KG1 (cell line): ENCODE measurements around the gene PPIF.

ENCODE experiments used
- DNase-seq: peaks from one replicate; lab custom pipeline; 2025; lab: John Stamatoyannopoulos, UW

PPIF gene

GRCh38 chr10:79387974-79388850 lies 40.9 kb downstream of the PPIF start:
- DNase-seq = no peak

DNA sequence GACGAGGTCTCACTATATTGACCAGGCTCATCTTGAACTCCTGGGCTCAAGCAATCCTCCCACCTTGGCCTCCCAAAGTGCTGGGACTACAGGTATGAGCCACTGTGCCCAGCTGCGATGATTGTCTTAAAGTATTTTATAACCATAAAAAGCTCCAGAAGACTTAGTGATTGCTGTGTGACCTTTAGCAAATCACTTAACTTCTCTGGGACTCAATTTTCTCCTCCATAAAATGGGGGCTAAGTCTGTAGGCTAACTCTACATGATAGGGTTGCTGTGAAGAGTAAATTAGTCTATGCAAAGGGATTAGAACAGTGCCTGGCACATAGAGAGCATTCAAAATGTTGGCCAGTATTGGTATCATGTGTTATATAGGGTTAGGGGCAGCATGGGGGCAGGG lies 42.8 kb downstream of the PPIF start:
- no peak for DNase-seq

DNA sequence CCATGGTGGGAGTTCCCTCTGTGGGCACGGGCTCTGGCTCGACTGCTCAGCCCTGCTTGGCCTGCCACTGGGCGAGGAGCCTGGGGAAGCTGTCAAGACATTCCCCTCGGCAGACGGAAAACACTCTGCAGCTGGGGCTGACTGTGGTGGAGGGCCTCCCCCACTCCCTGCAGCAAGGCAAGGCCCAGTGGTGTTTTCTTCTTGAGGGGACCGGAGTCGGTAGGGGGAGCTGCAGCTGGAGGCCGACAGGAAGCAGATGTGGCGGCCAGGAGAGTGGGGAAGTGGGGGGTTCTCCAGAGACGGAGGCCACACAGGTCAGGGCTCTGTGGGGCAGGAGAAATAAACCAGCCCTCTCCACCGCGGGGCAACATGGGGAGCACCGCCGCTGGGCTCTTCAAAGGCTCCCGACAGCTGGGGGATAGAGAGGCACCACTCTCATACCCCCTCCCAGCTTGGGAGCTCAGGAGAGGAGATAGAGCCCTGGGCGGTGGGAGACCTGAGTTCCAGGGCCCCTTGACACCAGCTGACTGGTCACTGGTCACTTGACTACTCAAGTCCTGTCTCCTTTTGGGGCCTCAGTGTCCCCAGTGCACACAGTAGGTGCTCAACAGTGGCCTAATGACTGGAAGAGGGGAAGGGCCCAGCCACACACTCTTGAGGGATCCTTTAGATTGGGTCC lies 43.4 kb downstream of the PPIF start:
- no peak for DNase-seq

- DNase-seq = no peak
These were observed 44.2 kb downstream of the PPIF start for GRCh38 chr10:79391231-79392019.

DNA sequence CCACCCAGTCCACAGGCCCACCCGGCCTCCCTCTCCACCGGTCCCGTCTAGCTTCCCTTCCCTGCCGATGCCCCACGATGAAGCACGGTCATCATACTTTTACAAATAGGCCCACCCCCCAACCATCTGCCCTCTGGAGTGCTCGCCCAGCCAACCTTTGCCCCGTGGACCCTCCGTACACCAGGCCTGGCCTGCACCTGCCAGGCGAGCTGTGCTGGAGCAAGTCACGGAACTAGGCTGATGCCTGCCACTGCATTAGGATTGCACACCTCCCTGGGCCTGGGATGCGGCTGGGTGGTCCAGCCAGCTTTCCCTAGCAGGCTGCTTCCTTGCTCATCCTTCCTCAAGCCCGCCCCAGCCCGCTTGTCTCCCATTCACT lies 44.7 kb downstream of the PPIF start:
- no peak for DNase-seq

- DNase-seq = no peak
These were observed 45.4 kb downstream of the PPIF start for GRCh38 chr10:79392506-79393176.

GRCh38 chr10:79393221-79393923 lies 46.1 kb downstream of the PPIF start:
- DNase-seq = no peak

GRCh38 chr10:79393924-79394610 lies 46.8 kb downstream of the PPIF start:
- DNase-seq = no peak

DNA sequence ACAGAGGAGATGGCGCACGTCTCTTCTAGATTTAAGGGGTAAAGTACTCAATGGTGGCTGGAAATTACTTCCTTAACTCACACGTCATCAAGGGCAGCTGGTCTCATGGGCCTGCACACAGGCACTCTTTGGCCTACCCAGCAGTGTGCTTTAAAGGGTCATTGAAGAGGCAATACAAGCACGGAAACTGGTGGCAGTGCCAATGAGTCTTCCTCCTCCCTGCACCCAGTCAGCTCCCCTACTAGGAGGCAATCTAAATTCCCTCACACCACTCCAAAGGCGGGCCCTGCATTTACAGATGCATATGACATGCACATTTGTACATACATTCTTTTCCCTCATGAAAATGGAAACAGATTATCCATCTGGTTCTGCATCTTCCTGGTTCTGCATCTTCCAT lies 47.4 kb downstream of the PPIF start:
- DNase-seq = no peak

GRCh38 chr10:79396520-79396919 lies 49.3 kb downstream of the PPIF start:
- no peak for DNase-seq

DNA sequence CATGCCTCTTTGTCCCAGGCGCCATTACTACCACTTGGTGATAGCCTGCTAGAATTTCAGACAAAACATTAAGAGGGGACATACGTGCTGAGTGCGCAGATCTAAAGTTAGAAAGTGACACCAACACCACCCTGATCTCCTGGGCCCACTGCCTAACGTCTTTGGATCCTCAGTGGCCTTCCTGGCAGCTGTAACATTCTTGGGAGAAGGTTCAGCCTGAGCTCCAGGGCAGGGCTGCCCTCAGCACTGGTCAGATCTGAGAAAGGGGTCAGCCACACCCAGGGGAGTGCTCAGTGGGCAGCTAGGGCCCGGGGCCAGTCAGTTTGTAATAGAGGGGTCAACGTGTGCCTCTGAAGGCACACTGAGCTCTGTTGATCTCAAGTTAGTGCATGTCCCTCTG lies 49.8 kb downstream of the PPIF start:
- DNase-seq = no peak

- no peak for DNase-seq
These were observed 50.5 kb downstream of the PPIF start for GRCh38 chr10:79397575-79398303.

GRCh38 chr10:79398642-79399041 lies 51.4 kb downstream of the PPIF start:
- DNase-seq = no peak

GRCh38 chr10:79399223-79399831 lies 52.1 kb downstream of the PPIF start:
- no peak for DNase-seq

DNA sequence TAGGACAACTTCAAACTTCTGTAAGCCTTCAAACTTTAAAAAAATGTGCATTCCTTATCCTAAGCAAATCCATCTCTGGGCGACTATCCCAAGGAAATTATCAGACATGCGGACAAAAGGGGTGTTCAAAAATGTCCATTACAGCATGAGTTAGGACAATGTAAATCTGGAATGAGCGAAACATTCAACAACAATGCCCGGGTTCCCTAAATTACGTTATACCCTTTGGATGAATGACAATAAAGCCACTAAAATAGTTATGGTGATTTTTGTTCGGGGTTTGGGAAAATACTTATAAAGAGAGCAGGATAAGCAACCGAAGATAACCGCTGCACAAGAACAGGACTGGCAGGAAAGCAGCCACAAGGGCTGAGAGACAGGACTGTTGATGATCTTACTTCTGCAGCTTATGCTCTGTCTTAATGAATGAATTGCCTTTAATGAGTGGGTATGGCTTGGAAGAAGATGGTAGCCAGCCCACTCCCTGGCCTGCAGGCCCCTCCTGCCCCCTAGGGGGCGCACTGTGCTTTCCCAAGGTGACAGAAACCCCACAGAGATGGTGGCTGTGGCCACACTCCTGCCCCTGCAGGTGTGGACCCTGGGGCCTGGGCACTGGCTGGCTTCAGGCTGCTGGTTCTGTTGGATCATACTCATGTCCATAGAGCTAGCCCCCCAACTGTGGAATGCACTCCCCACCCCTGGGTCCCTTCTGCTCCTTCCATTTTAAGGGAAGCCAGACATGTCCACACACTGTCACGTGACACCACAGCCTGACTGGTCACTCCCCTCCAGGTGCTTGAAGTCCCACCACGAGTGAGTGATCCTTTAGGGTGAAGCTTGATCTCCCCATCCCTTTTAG lies 53.1 kb downstream of the PPIF start:
- no peak for DNase-seq

DNA sequence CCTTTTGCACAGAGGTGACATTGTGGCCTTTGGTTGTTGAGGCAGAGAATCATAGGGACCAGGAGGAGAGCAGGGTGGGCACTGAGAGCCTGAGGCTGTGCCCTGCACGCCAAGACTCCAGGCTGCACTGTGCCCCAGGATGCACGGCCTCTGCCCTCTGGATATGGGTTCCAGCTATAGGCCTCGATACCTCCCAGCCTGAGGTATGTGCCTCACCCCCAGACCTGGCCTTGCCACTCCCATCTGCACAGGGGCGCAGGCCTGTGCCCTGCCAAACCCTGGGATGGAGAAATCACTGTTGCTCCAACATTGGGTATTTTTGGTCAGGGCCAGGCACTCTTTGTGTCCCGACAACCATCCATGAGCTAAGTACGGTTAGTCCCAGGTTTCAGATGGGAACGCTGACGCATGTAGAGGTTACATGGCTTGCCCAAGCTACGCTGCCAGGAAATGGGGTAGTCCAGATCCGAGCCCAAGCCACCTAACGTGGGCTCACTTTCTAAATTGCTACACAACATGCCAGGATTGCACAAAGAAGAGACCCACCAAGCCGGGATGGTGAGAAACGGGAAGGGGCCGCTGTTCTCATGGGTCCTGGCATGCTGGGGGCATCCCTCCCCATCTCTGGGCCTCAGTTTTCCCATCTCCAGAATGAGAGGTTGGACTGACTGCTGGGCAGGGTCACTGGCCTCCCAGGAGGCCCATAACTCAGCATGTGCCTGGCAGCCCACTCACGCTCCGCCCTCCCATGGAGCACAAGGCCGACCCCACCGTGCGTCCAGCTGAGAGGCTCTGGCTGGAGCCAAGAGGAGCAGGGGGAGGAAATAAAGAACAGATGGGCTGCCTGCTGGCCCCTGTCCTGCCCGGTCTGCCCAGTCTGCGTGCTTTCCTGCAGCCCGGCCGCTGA lies 54.0 kb downstream of the PPIF start:
- no peak for DNase-seq

GRCh38 chr10:79402625-79402946 lies 55.3 kb downstream of the PPIF start:
- no peak for DNase-seq

- no peak for DNase-seq
These were observed 55.7 kb downstream of the PPIF start for GRCh38 chr10:79402951-79403350.
